BLaER1 (cell line): ENCODE results near the gene SINHCAF.
"Not testable (repeated sequence)": the region's sequence is repeated elsewhere in the genome, so short reads cannot be mapped to it uniquely, and the experiment has no call there.

Experiments used
- H3K27ac ChIP-seq: shearing (Covaris generic); formaldehyde crosslinking; 2 replicates; pipeline ENCODE4 v1.8.1; 2022
- H3K27me3 ChIP-seq: shearing (Covaris generic); formaldehyde crosslinking; 2 replicates; pipeline ENCODE4 v1.8.1; 2022
- H3K36me3 ChIP-seq: shearing (Covaris generic); formaldehyde crosslinking; 2 replicates; pipeline ENCODE4 v1.8.1; 2022
- H3K4me1 ChIP-seq: shearing (Covaris generic); formaldehyde crosslinking; 2 replicates; pipeline ENCODE4 v1.8.1; 2022
- H3K4me2 ChIP-seq: shearing (Covaris generic); formaldehyde crosslinking; 2 replicates; pipeline ENCODE4 v1.8.1; 2022
- H3K4me3 ChIP-seq: shearing (Covaris generic); formaldehyde crosslinking; 2 replicates; pipeline ENCODE4 v1.8.1; 2022
- H3K9ac ChIP-seq: shearing (Covaris generic); formaldehyde crosslinking; 2 replicates; pipeline ENCODE4 v1.8.1; 2022
- H3K9me3 ChIP-seq: shearing (Covaris generic); formaldehyde crosslinking; 2 replicates; pipeline ENCODE4 v1.8.1; 2022
- H4K20me1 ChIP-seq: shearing (Covaris generic); formaldehyde crosslinking; 2 replicates; pipeline ENCODE4 v1.8.1; 2022
- Cebpa-rat ChIP-seq: shearing (Covaris generic); IDR thresholded peaks from 2 replicates; pipeline ENCODE4 v1.8.1; 2022

The SINHCAF gene

GRCh38 chr12:31325877-31326631, at the start of gene SINHCAF:
SINHCAF (minus strand) TSS chr12:31326150; CDS start chr12:31298204, 27,946 bp downstream.
- H3K27me3 ChIP-seq, result no peaks in the 10 kb centered on the region
- H3K27ac ChIP-seq, result peak within 1 kb of the TSS; percentile 99
- no peaks in the 10 kb centered on the region for H3K36me3 ChIP-seq
- peak within 1 kb of the TSS; percentile 89 for H3K4me3 ChIP-seq
- no peaks in the 10 kb centered on the region for H3K9me3 ChIP-seq
- peak within 1 kb of the TSS; percentile 99 for H3K9ac ChIP-seq
- H3K4me1 ChIP-seq, result peaks cover 36% of the 10 kb centered on the region
- H4K20me1 ChIP-seq, result peaks cover 30% of the 10 kb centered on the region
- H3K4me2 ChIP-seq, result peak within 1 kb of the TSS; percentile 98
- no peak for TF ChIP-seq Cebpa-rat

GRCh38 chr12:31375422-31375821, 49.5 kb upstream of the SINHCAF start:
- H3K4me3 ChIP-seq, H4K20me1 ChIP-seq, H3K27me3 ChIP-seq: not testable (repeated sequence)

GRCh38 chr12:31371256-31371620, 45.3 kb upstream of the SINHCAF start:
- Histone ChIP-seq H3K36me3 (no peaks in the 10 kb centered on the region), H4K20me1 (no peaks in the 10 kb centered on the region), H3K9ac (no peak overlapping the region), H3K4me2 (no peak overlapping the region), H3K27me3 (no peaks in the 10 kb centered on the region), H3K4me1 (peaks cover 7% of the 10 kb centered on the region; the same call in 1 of the 2 replicates), H3K9me3 (no peaks in the 10 kb centered on the region), H3K27ac (no peak overlapping the region), H3K4me3 (no peak overlapping the region)
- TF ChIP-seq Cebpa-rat, result no peak

More at GRCh38 chr12:31375422-31375821, 49.5 kb upstream of the SINHCAF start:
- not testable (repeated sequence) for H3K27ac ChIP-seq, H3K9me3 ChIP-seq, H3K9ac ChIP-seq, H3K4me2 ChIP-seq, H3K36me3 ChIP-seq, H3K4me1 ChIP-seq

- no peak overlapping the region for H3K4me3 ChIP-seq
- TF ChIP-seq Cebpa-rat, result no peak
- no peaks in the 10 kb centered on the region for H4K20me1 ChIP-seq
- H3K36me3 ChIP-seq, result no peaks in the 10 kb centered on the region
- no peak overlapping the region for H3K9ac ChIP-seq
- H3K4me2 ChIP-seq, result no peak overlapping the region
- peaks cover 7% of the 10 kb centered on the region; the same call in 1 of the 2 replicates for H3K4me1 ChIP-seq
- H3K27me3 ChIP-seq, result no peaks in the 10 kb centered on the region
- no peak overlapping the region for H3K27ac ChIP-seq
- no peaks in the 10 kb centered on the region for H3K9me3 ChIP-seq
These were observed 44.7 kb upstream of the SINHCAF start for GRCh38 chr12:31370531-31371255.

DNA sequence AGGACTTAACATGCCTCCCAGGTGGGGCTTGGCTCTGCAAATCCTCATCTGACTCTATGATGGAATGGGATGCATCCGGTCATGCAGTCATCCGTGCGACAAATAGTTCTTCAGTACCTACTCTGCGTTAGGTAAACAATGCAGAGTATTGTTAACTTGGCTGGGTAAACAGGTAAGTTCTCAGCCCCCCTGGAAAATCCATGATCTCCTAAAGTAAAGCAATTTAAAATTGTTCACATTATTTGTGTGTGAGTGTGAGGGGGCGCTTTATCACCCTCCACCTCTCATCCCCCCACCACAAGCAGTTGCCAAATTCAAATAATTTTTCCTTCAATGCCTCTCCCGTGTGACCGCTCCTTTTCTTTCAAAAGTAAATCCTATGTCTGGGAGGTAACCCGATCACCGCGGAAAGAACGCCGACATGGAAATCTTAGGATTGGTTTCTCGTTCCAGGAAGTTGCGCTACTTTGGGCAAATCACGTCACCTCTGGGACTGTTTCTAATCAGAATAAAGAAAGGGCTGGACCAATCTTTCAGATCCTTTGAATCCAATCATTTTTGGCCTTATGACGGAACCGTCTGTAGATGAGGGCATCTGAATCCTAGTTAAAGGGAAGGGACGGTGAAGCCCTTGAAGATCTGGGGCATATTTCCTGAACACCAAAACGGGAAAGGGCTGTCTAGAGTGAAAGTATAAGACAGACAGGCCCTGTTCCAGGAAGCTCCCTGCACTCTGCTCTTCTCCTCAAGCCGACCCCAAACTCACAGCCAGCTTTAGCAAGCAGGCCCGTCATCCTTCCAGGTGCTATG, 44.0 kb upstream of the SINHCAF start:
- no peak overlapping the region for H3K4me2 ChIP-seq

DNA sequence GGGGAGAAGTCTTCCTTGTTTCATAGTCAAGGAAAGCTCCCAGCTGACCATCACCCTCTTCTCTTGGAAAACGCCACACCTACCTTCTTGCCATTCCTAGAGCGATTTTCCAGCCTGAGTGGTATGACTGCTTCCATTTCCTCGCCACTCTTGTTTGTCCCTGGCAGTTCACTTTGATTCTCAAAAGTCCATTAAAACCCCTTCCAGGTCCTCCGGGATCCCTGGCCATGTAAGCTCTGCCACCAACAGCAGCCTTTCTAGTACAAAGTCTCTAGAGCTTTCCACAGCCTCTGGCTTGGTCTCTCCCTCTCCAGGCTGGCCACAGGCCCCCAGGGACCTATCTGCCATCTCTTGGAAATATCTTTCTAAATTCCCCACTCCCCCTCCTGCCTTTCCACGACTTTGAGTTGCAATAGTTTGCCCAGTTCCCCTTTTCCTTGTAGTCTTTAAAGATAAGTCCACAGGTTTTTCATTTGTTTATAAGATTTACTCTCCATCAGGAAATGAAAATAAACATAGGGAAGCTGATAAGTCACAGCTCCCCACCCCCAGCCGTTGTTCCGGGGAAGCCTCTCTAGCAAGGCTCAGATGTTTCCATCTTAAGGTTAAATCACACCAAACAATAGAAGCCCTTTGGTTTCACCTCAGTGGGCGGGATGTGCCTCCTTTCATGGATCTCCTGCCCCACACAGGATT, 42.9 kb upstream of the SINHCAF start:
- Histone ChIP-seq H3K4me1 (peaks cover 10% of the 10 kb centered on the region), H4K20me1 (no peaks in the 10 kb centered on the region), H3K4me3 (no peak overlapping the region), H3K9me3 (no peaks in the 10 kb centered on the region), H3K4me2 (no peak overlapping the region), H3K36me3 (no peaks in the 10 kb centered on the region), H3K27me3 (no peaks in the 10 kb centered on the region), H3K27ac (no peak overlapping the region), H3K9ac (no peak overlapping the region)
- no peak for TF ChIP-seq Cebpa-rat

More for the DNA sequence above, 44.0 kb upstream of the SINHCAF start:
- Histone ChIP-seq H3K9ac (no peak overlapping the region), H4K20me1 (no peaks in the 10 kb centered on the region), H3K4me3 (no peak overlapping the region), H3K27me3 (no peaks in the 10 kb centered on the region), H3K9me3 (no peaks in the 10 kb centered on the region), H3K27ac (no peak overlapping the region), H3K36me3 (no peaks in the 10 kb centered on the region), H3K4me1 (peaks cover 7% of the 10 kb centered on the region; the same call in 1 of the 2 replicates)
- no peak for TF ChIP-seq Cebpa-rat

- Histone ChIP-seq H3K36me3 (no peaks in the 10 kb centered on the region), H3K9me3 (no peaks in the 10 kb centered on the region), H3K4me3 (no peak overlapping the region), H3K27ac (no peak overlapping the region), H3K9ac (no peak overlapping the region), H4K20me1 (no peaks in the 10 kb centered on the region), H3K4me2 (no peak overlapping the region), H3K4me1 (peaks cover 28% of the 10 kb centered on the region), H3K27me3 (no peaks in the 10 kb centered on the region)
- TF ChIP-seq Cebpa-rat, result no peak
These were observed 40.2 kb upstream of the SINHCAF start for GRCh38 chr12:31366104-31366621.

DNA sequence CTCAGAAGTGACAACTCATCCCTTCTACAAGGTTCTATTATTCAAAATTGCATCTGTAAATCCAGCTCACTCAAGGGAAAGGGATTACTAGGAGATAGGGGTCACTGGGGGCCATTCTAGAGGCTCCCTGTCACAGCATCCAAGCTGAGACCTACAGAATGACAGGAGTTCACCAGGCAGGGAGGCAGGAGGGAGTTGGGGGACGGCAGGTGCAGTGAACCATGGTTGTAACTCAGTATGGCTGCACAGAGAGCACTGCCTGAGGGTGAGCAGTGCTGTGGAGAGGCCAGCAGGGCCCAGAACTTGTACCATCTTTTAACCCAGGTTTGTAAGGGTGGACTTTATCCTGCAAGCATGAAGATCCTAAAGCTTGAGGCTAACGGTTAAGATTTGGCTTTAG, 37.9 kb upstream of the SINHCAF start:
- Histone ChIP-seq H3K4me3 (no peak overlapping the region), H3K27ac (no peak overlapping the region), H3K27me3 (no peaks in the 10 kb centered on the region), H4K20me1 (no peaks in the 10 kb centered on the region), H3K36me3 (no peaks in the 10 kb centered on the region), H3K4me2 (no peak overlapping the region), H3K9me3 (no peaks in the 10 kb centered on the region), H3K4me1 (peaks cover 25% of the 10 kb centered on the region), H3K9ac (no peak overlapping the region)
- TF ChIP-seq Cebpa-rat, result no peak

GRCh38 chr12:31363416-31363809, 37.5 kb upstream of the SINHCAF start:
- no peaks in the 10 kb centered on the region for H3K36me3 ChIP-seq
- H3K27me3 ChIP-seq, result no peaks in the 10 kb centered on the region
- H3K9me3 ChIP-seq, result no peaks in the 10 kb centered on the region
- H3K4me1 ChIP-seq, result peaks cover 21% of the 10 kb centered on the region
- no peak overlapping the region for H3K27ac ChIP-seq
- H4K20me1 ChIP-seq, result no peaks in the 10 kb centered on the region
- no peak overlapping the region for H3K9ac ChIP-seq
- H3K4me2 ChIP-seq, result peak overlapping the region; percentile 72
- no peak overlapping the region for H3K4me3 ChIP-seq
- TF ChIP-seq Cebpa-rat, result no peak
